IPS DF 6.9 (cell line): ENCODE measurements around the gene PRSS38.

Experiments used
- DNase-seq: peaks from one replicate; pipeline ENCODE4 v3.0.0-alpha.2; 2013; ENCODE audit warnings: low read depth, low spot score
- H3K27ac ChIP-seq: one replicate; pipeline ENCODE4 v1.5.1; 2013; ENCODE audit warnings: low read length, control low read depth
- H3K27me3 ChIP-seq: 2 replicates; pipeline ENCODE4 v1.6.1; 2013; ENCODE audit warnings: mild to moderate bottlenecking, low read length; ENCODE audit not compliant: control insufficient read depth, insufficient read depth
- H3K36me3 ChIP-seq: 2 replicates; pipeline ENCODE4 v1.6.1; 2013; ENCODE audit warnings: low read length; ENCODE audit not compliant: control insufficient read depth, insufficient read depth
- H3K4me1 ChIP-seq: 2 replicates; pipeline ENCODE4 v1.6.1; 2013; ENCODE audit warnings: low read length; ENCODE audit not compliant: control insufficient read depth, insufficient read depth
- H3K4me3 ChIP-seq: 2 replicates; pipeline ENCODE4 v1.5.1; 2013; ENCODE audit warnings: mild to moderate bottlenecking, low read length
- H3K9me3 ChIP-seq: 2 replicates; pipeline ENCODE4 v1.6.1; 2013; ENCODE audit warnings: low read length, inconsistent platforms; ENCODE audit not compliant: control insufficient read depth, insufficient read depth
- WGBS: extraction: QIAGEN DNeasy Blood & Tissue Kit; methylation state at CpG from one replicate; pipeline ENCODE4 v1.1.7; 2013; ENCODE audit warnings: mixed read lengths, missing lambda C conversion rate; ENCODE audit not compliant: insufficient read length, insufficient coverage; 5-methylcytosine and 5-hydroxymethylcytosine counted together

Gene PRSS38

DNA sequence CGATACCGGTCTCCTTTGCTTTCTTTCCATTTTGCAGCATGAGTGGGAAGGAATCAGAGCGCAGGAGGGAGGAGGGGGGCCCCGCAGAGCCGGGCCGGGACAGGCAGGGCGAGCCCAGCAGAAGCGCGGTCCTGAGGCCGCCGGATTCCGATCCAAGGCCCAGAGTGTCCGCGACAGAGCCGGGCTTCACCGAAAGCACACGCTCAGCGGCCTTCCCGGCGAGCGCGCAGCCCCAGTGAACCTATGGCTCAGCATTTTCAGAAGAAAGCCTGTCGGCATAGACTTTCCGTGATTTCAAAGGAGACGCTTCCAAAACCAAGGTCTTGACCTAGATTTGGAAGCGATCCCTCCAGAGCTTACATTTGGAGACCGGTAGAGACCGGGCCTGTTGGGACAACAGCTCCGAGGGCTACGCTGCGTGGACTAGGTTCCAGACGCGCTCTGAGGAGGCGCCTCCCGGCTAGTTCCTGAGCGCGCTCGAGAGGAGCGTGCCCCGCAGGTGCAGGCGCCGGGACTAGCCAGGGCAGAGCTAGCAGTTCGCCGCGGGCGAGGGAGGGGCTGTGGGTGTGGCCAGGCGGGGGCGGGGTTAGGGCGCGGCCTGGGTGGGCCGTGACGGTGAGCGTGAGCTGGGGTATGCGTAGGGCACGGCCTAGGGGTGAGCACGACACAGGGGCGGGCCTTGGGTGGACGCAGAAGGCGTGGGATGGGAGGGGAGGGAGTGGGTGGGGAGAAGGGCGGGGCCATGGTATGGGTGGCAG is 27.8 kb upstream of the PRSS38 start:
- no peaks in the 10 kb centered on the region for H3K36me3 ChIP-seq
- H3K27me3 ChIP-seq: peaks cover 6% of the 10 kb centered on the region; the same call in 1 of the 2 replicates
- no peaks in the 10 kb centered on the region for H3K9me3 ChIP-seq
- peak; percentile 80 for DNase-seq
- WGBS: no CpG with 5 or more reads among the region's 60 CpGs
- no peak overlapping the region for H3K27ac ChIP-seq
- H3K4me1 ChIP-seq: peaks cover 2% of the 10 kb centered on the region; the same call in 1 of the 2 replicates
- H3K4me3 ChIP-seq: peak overlapping the region; percentile 70; the same call in 1 of the 2 replicates

DNA sequence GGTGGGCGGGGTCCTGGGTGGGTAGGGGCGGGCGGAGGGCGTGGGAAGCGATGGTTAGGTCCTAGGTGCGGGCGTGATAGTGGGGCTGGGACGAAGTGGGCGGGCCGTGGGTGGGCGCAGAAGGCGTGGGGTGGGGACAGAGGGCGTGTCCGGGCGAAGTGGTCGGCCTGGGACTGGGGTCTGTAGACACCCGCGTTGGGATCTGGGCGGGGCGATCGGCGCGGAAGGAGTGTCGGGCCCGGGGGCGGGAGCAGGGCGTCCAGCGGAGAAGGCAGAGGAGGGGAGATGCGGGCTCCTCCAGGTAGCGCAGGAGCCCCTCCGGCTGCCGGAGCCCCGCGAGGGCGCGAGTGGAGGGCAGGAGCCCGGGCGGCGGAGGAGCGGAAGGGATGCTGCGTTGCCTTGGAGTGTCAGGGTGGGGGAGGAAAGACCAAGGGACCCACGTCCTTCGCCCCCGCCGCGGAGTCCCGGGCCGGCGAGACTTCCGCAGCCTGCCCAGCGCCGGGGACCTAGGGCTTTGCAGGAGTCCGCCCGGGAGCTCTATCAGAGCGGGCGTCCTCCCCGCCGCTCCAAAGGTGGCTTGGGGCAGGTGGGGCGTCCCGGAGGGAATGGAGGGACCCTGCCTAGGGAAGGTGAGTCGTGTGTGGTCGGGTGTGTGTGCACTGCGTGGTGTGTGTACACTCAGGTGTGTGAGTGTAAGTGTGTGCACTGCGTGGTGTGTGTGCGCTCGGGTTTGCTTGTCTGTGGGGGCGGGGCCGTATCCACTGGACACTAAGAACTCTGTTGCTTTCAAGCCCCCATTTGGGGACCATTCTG is 27.0 kb upstream of the PRSS38 start:
- no CpG with 5 or more reads among the region's 68 CpGs for WGBS

DNA sequence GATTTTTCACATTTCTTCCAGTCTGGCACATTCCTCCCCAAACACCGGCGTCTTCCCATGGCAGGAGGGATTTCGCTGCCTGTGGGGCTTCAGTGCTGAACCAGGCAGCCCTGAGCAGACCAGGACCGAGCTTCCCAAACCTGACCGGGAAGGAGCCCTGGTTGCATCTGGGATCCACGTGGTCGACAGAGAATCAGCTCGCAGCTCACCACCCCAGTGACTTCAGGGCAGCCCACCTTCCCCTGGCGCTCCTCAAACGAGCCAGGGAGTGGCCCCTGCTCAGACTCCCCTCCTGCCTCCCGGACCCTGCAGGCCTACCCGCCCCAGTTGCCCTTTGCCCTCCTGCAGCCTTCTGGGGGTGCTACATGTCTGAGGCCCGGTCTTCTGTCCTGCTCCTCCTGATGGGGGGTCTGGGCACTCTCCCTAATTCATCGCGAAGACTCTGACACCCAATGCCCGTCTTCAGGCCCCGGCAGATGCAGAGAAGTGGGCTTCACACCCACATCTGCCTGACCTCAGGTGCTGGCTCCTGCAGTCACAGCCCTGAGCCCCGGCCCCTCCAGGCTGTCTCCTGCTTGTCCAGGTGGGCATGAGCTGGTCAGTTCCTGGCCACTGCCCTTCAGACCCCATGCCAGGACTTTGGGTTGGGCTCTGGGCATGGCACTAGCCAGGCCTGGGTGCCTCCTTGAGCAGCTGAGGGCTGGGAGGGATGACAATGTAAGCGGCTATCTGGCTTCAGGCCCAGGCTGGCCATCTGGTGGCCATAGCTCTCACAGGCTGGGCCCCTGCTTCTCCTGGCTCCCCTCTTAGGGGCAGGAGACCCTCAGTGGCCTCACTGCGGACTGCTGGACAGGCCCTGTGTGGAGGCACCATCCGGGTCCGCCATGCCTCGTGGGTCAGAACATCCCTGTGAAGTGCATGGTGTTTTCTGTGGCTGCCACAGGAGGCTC is 26.1 kb upstream of the PRSS38 start:
- H3K4me3 ChIP-seq: peak overlapping the region; percentile 70; the same call in 1 of the 2 replicates
- no CpG with 5 or more reads among the region's 23 CpGs for WGBS
- H3K36me3 ChIP-seq: no peaks in the 10 kb centered on the region
- peaks cover 6% of the 10 kb centered on the region; the same call in 1 of the 2 replicates for H3K27me3 ChIP-seq
- H3K4me1 ChIP-seq: peaks cover 6% of the 10 kb centered on the region
- H3K27ac ChIP-seq: no peak overlapping the region
- no peaks in the 10 kb centered on the region for H3K9me3 ChIP-seq
- no peak for DNase-seq

More for the DNA sequence above, 27.0 kb upstream of the PRSS38 start:
- H3K4me1 ChIP-seq: peaks cover 2% of the 10 kb centered on the region; the same call in 1 of the 2 replicates
- no peak overlapping the region for H3K27ac ChIP-seq
- peak; percentile 58 for DNase-seq
- no peaks in the 10 kb centered on the region for H3K9me3 ChIP-seq
- peak overlapping the region; percentile 70; the same call in 1 of the 2 replicates for H3K4me3 ChIP-seq
- peaks cover 6% of the 10 kb centered on the region; the same call in 1 of the 2 replicates for H3K27me3 ChIP-seq
- no peaks in the 10 kb centered on the region for H3K36me3 ChIP-seq

DNA sequence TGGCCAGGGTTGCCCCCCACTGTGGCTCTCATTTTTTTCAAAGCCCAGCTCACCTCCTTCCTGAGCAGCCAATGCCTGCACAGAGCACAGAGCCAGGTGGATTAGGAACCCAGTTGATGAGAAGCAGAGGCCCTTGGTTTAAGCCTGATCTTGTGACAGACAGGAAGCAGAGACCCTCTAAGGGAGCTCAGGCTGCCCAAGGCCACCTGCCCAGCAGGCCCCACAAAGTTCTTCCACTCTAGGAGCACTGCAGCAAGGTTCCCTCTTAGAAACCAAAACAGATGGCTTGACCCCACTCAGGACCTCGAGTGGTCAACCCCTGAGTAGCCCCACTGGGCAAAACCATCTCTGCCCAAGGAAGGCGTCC is 25.5 kb upstream of the PRSS38 start:
- no CpG with 5 or more reads among the region's 2 CpGs for WGBS
- Histone ChIP-seq H3K36me3 (no peaks in the 10 kb centered on the region), H3K4me3 (no peak overlapping the region), H3K27ac (no peak overlapping the region), H3K27me3 (peaks cover 6% of the 10 kb centered on the region; the same call in 1 of the 2 replicates), H3K4me1 (peaks cover 11% of the 10 kb centered on the region), H3K9me3 (no peaks in the 10 kb centered on the region)
- DNase-seq: no peak

DNA sequence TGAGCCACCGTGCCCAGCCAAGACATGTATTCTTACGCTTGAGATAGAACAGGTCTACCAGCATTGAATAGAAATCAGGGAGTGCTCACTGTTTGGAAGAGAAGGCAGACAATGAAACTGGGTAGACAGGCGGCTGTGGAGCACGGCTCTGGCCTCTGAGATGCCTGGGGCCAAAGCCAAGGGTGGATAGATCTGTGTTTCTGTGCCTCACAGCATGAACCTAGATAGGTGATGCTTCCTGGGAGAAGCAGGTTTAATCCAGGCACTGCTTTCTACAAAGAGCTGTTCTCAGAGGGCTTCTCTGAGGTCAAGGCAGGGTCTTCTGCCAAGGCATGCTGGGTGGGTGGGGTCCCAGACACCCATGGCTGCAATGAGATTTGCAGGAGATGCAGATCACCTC is 24.6 kb upstream of the PRSS38 start:
- H3K27me3 ChIP-seq: peaks cover 6% of the 10 kb centered on the region; the same call in 1 of the 2 replicates
- no peak overlapping the region for H3K4me3 ChIP-seq
- H3K9me3 ChIP-seq: no peaks in the 10 kb centered on the region
- H3K4me1 ChIP-seq: peaks cover 11% of the 10 kb centered on the region
- WGBS: no CpG with 5 or more reads among the region's 4 CpGs
- no peak for DNase-seq
- H3K27ac ChIP-seq: no peak overlapping the region
- no peaks in the 10 kb centered on the region for H3K36me3 ChIP-seq

DNA sequence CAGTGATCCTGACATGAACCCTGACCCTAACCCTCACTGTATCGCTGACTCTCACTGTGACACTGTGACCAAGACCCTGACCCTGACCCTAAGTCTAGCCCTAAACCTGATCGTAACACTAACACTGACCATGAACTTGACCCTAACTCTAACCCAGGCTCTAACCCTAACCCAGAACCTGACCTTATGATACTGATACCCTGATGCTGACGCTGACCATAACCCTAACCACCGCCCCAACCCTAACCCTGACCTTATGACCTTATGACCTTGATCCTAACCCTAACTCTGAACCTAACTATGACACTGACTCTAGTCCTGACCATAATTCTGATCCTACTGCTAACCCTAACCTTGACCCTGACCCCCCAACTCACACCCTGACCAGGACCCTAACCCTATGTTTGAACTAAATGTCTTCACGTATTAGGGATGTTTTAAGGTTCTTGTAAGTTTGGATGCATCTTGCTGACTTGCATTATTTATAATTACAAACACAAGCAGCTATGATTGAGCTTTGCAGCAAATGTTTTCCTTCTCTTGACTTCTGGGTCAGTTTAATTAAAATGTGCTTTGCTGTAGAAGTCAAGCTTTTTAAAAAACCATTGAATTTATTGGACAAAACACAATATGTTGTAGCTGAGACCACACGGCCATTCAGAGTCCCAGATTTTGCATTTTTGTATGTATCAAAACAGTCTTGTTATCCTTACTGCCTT is 23.9 kb upstream of the PRSS38 start:
- Histone ChIP-seq H3K27ac (no peak overlapping the region), H3K27me3 (peaks cover 4% of the 10 kb centered on the region; the same call in 1 of the 2 replicates), H3K9me3 (no peaks in the 10 kb centered on the region), H3K4me1 (peaks cover 11% of the 10 kb centered on the region), H3K36me3 (no peaks in the 10 kb centered on the region), H3K4me3 (no peak overlapping the region)
- DNase-seq: no peak
- WGBS: no CpG with 5 or more reads among the region's 6 CpGs

DNA sequence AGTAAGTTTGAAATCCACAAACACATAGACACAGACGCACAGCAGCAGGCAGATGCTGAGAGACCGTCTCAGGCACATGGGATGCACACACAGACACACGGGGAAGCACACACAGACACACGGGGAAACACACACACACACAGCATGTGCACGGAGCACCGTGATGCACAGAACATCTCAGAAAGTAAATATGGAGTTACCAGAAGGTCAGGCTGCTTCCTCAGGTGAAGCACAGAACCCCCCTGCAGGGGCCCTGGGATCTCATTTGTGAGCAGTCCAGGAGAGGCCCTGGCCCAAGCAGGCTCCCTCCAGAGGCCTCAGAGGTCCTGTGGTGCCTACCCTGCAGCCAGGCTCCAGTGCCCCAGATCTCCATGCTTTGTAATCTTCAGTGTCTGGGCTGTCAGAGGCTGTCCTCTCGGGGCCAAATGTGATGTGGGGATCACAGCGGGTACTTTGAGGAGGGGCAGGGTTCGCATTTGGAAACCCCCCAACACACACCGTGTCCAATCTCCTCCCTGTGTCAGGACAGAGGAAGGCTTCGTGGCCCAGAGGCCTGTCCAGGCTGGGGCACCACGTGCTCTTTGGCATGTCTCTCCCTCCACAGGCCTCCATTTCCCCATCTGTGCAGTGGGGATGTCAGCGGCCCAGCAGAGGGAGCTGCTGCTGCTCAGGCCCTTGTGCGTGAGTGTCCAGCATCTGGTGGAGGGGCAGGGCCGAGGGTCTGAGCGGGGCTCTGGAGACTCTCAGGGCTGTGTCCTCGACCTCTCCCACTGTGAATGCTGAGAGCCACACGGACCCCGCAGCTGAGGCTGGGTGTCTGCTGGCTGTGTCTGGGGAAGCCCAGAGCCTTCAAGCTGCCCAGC is 23.0 kb upstream of the PRSS38 start:
- no peak for DNase-seq
- Histone ChIP-seq H3K27me3 (no peaks in the 10 kb centered on the region; the same call in 1 of the 2 replicates), H3K36me3 (no peaks in the 10 kb centered on the region), H3K4me3 (no peak overlapping the region), H3K9me3 (no peaks in the 10 kb centered on the region), H3K4me1 (peaks cover 11% of the 10 kb centered on the region), H3K27ac (no peak overlapping the region)
- no CpG with 5 or more reads among the region's 19 CpGs for WGBS

DNA sequence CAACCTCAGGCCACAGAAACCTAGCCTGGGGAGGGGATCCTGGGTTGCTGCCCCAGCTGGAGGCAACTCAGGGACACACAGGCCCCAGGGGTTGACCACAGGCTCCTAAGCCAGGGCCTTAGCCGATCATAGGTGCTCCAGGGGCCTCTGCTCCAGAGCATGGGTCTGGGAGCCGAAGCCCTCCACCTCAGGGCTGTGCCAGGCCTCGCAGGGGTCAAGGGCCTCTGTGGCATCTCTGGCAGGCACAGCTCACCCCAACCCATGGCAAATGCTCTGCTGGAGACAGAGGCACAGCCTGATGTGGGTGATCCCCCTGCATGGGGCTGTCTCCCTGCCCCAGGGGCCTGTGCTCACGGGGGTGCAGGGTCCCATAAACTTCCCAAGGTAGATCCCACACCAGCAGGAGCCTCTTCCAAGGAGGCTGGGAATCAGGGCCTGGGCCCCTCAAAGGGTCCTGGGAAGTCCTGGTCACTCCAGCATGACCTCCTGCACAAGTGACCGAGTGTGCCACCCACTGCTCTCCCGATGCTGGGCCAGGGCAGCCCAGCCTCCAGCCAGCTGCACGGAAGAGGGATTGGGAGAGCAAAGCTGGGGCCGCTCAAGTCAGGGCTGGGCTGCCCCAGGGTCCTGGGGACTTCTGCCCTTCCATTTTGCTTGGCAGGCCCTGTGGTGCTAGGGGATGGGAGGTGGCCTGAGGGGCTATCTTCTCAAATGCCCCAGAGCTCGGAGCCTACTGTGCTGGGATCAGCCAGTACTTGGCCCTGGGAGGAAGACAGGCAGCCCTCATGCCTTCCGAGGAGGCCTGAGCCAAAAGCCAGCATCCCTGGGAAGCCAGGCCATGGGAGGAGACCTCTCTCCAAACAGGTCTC is 22.2 kb upstream of the PRSS38 start:
- H3K9me3 ChIP-seq: no peaks in the 10 kb centered on the region
- H3K4me1 ChIP-seq: peaks cover 11% of the 10 kb centered on the region
- DNase-seq: no peak
- no peak overlapping the region for H3K4me3 ChIP-seq
- WGBS: no CpG with 5 or more reads among the region's 10 CpGs
- no peaks in the 10 kb centered on the region; the same call in 1 of the 2 replicates for H3K27me3 ChIP-seq
- H3K27ac ChIP-seq: no peak overlapping the region
- no peaks in the 10 kb centered on the region for H3K36me3 ChIP-seq
